OCI-LY7 (cell line): Measurements from ENCODE around the gene ALLC. TPM values are rescaled to one million over a fixed set of nuclear protein-coding genes. Genes with fewer than 3 reads are reported as not detected.

Experiments used
- BruUV-seq: library from RNA; stranded (reverse); fragments of 400-500 nt; replicated peaks from 2 replicates; lab custom pipeline; 2021; lab: Mats Ljungman, UMichigan
- CTCF ChIA-PET: fragments of 300-600 bp; sonication (Branson Sonifier 250); formaldehyde crosslinking; loops from one replicate; lab custom pipeline; 2022; ENCODE audit warnings: antibody characterized with exemption; ENCODE audit not compliant: unreplicated experiment; lab: Charles Lee
- POLR2A ChIA-PET: fragments of 300-600 bp; sonication (Branson Sonifier 250); formaldehyde crosslinking; loops from one replicate; lab custom pipeline; 2022; ENCODE audit warnings: antibody characterized with exemption; lab: Charles Lee
- DNase-seq: peaks from one replicate; pipeline ENCODE4 v3.0.0-alpha.2; 2015; ENCODE audit warnings: low spot score
- H2AFZ ChIP-seq: fragments of 200-600 bp; sonication (generic), shearing (Covaris generic); 2 replicates; pipeline ENCODE4 v1.6.1; 2014; ENCODE audit warnings: mild to moderate bottlenecking, antibody characterized with exemption, low read length, moderate library complexity
- H3K27ac ChIP-seq: fragments of 200-600 bp; sonication (generic); 2 replicates; pipeline ENCODE4 v1.5.1; 2014; ENCODE audit warnings: mixed run types, low read depth, mild to moderate bottlenecking, moderate library complexity, low read length, inconsistent platforms; ENCODE audit not compliant: poor library complexity, severe bottlenecking
- H3K36me3 ChIP-seq: fragments of 200-600 bp; sonication (generic); 2 replicates; pipeline ENCODE4 v1.6.1; 2014; ENCODE audit warnings: mild to moderate bottlenecking, antibody characterized with exemption, low read length, moderate library complexity, mixed read lengths; ENCODE audit not compliant: insufficient read depth
- H3K4me1 ChIP-seq: fragments of 200-600 bp; sonication (generic); 2 replicates; pipeline ENCODE4 v1.5.1; 2014; ENCODE audit warnings: mild to moderate bottlenecking, low read length; ENCODE audit not compliant: insufficient read depth, poor library complexity, severe bottlenecking
- H3K4me2 ChIP-seq: fragments of 200-600 bp; sonication (generic); 2 replicates; pipeline ENCODE4 v1.6.1; 2014; ENCODE audit warnings: mild to moderate bottlenecking, low read length
- H3K4me3 ChIP-seq: fragments of 200-600 bp; sonication (generic); 2 replicates; pipeline ENCODE4 v1.5.1; 2014; ENCODE audit warnings: mild to moderate bottlenecking, low read depth, low read length; ENCODE audit not compliant: poor library complexity, severe bottlenecking
- H3K79me2 ChIP-seq: fragments of 200-600 bp; sonication (generic); 2 replicates; pipeline ENCODE4 v1.6.1; 2016; ENCODE audit warnings: low read depth, mild to moderate bottlenecking, low read length, moderate library complexity, mixed read lengths; ENCODE audit not compliant: insufficient read depth
- H3K9me2 ChIP-seq: fragments of 200-600 bp; sonication (generic); 2 replicates; pipeline ENCODE4 v1.6.1; 2016; ENCODE audit warnings: mild to moderate bottlenecking, low read length, mixed read lengths; ENCODE audit not compliant: insufficient read depth
- H3K9me3 ChIP-seq: fragments of 200-600 bp; sonication (generic); 2 replicates; pipeline ENCODE4 v1.6.1; 2014; ENCODE audit warnings: mild to moderate bottlenecking, mixed run types, low read length, mixed read lengths
- H4K20me1 ChIP-seq: fragments of 200-600 bp; sonication (generic); 2 replicates; pipeline ENCODE4 v1.6.1; 2014; ENCODE audit warnings: mild to moderate bottlenecking, antibody characterized with exemption, low read length, moderate library complexity, mixed read lengths; ENCODE audit not compliant: insufficient read depth
- EZH2phosphoT487 ChIP-seq: fragments of 200-600 bp; sonication (generic); IDR thresholded peaks from 2 replicates; pipeline ENCODE4 v1.6.1; 2018; ENCODE audit warnings: low read depth, borderline replicate concordance, mild to moderate bottlenecking, mixed run types, antibody characterized with exemption, low read length, moderate library complexity, mixed read lengths
- intact Hi-C: fragments of 100-400 bp; cut with micrococcal nuclease; formaldehyde crosslinking; loops from one replicate; pipeline ENCODE4 v1.10.0; 2022; ENCODE audit not compliant: unreplicated experiment
- total RNA-seq, 2 experiments: library from RNA; depleted of rRNA in 1 of 2; stranded (reverse); fragments of >200 nt in 1 of 2; shearing (Covaris generic) in 1 of 2; gene quantifications; 2 replicates each; pipeline ENCODE4 v1.2.3, GENCODE V29; 2014 to 2022
- TF ChIP-seq, protein P1 (sequence below): fragments of 200-600 bp; sonication (generic); conservative IDR thresholded peaks from 2 replicates; pipeline ENCODE4 v1.5.1; 2014; ENCODE audit warnings: mild to moderate bottlenecking, antibody characterized with exemption, low read length, moderate library complexity, mixed read lengths

The ALLC gene
- total RNA-seq, 2 experiments from 2014 or later: not detected

GRCh38 chr2:3683748-3684454, 25.9 kb downstream of the ALLC start:
- no peaks in the 10 kb centered on the region for H4K20me1 ChIP-seq
- H3K4me2 ChIP-seq: no peak overlapping the region
- no peaks in the 10 kb centered on the region for H3K36me3 ChIP-seq
- H3K4me3 ChIP-seq: no peak overlapping the region
- no peak overlapping the region for H3K27ac ChIP-seq
- POLR2A ChIA-PET: interaction anchor here (0.6 kb wide), 2 partner anchors 32 to 566 kb away, joined by 5 to 8 read pairs; no protein-coding TSS in a partner anchor
- no TSS peak for BruUV-seq
- intact Hi-C loops: no loop called here
- CTCF ChIA-PET: no interaction called here
- H3K9me2 ChIP-seq: no peaks in the 10 kb centered on the region
- H3K4me1 ChIP-seq: peaks cover 18% of the 10 kb centered on the region
- H2AFZ ChIP-seq: no peak overlapping the region
- H3K79me2 ChIP-seq: no peaks in the 10 kb centered on the region
- no peak for TF ChIP-seq EZH2phosphoT487
- TF ChIP-seq, protein P1, sequence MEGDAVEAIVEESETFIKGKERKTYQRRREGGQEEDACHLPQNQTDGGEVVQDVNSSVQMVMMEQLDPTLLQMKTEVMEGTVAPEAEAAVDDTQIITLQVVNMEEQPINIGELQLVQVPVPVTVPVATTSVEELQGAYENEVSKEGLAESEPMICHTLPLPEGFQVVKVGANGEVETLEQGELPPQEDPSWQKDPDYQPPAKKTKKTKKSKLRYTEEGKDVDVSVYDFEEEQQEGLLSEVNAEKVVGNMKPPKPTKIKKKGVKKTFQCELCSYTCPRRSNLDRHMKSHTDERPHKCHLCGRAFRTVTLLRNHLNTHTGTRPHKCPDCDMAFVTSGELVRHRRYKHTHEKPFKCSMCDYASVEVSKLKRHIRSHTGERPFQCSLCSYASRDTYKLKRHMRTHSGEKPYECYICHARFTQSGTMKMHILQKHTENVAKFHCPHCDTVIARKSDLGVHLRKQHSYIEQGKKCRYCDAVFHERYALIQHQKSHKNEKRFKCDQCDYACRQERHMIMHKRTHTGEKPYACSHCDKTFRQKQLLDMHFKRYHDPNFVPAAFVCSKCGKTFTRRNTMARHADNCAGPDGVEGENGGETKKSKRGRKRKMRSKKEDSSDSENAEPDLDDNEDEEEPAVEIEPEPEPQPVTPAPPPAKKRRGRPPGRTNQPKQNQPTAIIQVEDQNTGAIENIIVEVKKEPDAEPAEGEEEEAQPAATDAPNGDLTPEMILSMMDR: 0 out of 2 replicates have a peak, but pooled peaks have one; percentile 28
- H3K9me3 ChIP-seq: no peaks in the 10 kb centered on the region
- DNase-seq: no peak

GRCh38 chr2:3689998-3690748, 32.2 kb downstream of the ALLC start:
- Histone ChIP-seq H3K9me2 (no peaks in the 10 kb centered on the region), H2AFZ (no peak overlapping the region), H3K4me2 (no peak overlapping the region), H3K4me1 (no peaks in the 10 kb centered on the region), H4K20me1 (no peaks in the 10 kb centered on the region), H3K36me3 (no peaks in the 10 kb centered on the region), H3K79me2 (no peaks in the 10 kb centered on the region), H3K9me3 (peaks cover 4% of the 10 kb centered on the region; the same call in 1 of the 2 replicates), H3K4me3 (no peak overlapping the region), H3K27ac (no peak overlapping the region)
- intact Hi-C loops: loop anchor here (5.0 kb wide), 1 partner anchor 92 kb away; no protein-coding TSS in a partner anchor
- no TSS peak for BruUV-seq
- TF ChIP-seq, protein P1: no peak
- TF ChIP-seq EZH2phosphoT487: no peak
- CTCF ChIA-PET: no interaction called here
- POLR2A ChIA-PET: interaction anchor here (0.6 to 0.8 kb wide), 2 partner anchors 123 to 287 kb away, joined by 4 read pairs; no protein-coding TSS in a partner anchor
- DNase-seq: no peak
